ENCODE data around the gene PDK1.

GRCh38 chr2:172613040-172613439 lies 57.1 kb downstream of the PDK1 start:
- TF ChIP-seq POLR2A (IDR thresholded peaks at IDR 0.05) (no peak), CTCF (IDR thresholded peaks at IDR 0.05) (no peak)

Measured in heart left ventricle (tissue), 13 donors.